Hematopoietic multipotent progenitor cell treated with erythropoietin and hydrocortisone succinate and interleukin-3 and kit ligand, for 6 days (in vitro differentiated cells): ENCODE data around the gene HLF.

Experiments used
- DNase-seq: peaks from one replicate; pipeline ENCODE4 v3.0.0-alpha.2; 2015

The HLF gene

GRCh38 chr17:55334285-55334684, 69.5 kb downstream of the HLF start:
- no peak for DNase-seq

GRCh38 chr17:55334881-55335540, 70.3 kb downstream of the HLF start:
- DNase-seq: no peak

GRCh38 chr17:55335625-55336024, 70.9 kb downstream of the HLF start:
- no peak for DNase-seq

- DNase-seq: no peak
Measured at GRCh38 chr17:55336426-55336825, 71.7 kb downstream of the HLF start.

- DNase-seq: no peak
Measured at GRCh38 chr17:55340176-55340575, 75.4 kb downstream of the HLF start.

- no peak for DNase-seq
Measured at GRCh38 chr17:55340686-55341085, 75.9 kb downstream of the HLF start.

- DNase-seq: no peak
Measured at GRCh38 chr17:55341432-55341831, 76.7 kb downstream of the HLF start.

GRCh38 chr17:55342800-55343585, 78.2 kb downstream of the HLF start:
- no peak for DNase-seq

GRCh38 chr17:55343900-55344513, 79.2 kb downstream of the HLF start:
- DNase-seq: no peak

GRCh38 chr17:55344514-55344997, 79.8 kb downstream of the HLF start:
- peak; percentile 96 for DNase-seq

GRCh38 chr17:55345132-55345531, 80.4 kb downstream of the HLF start:
- no peak for DNase-seq

- no peak for DNase-seq
Measured at GRCh38 chr17:55346658-55347057, 81.9 kb downstream of the HLF start.

GRCh38 chr17:55347341-55347740, 82.6 kb downstream of the HLF start:
- DNase-seq: no peak

GRCh38 chr17:55348749-55349354, 84.1 kb downstream of the HLF start:
- peak; percentile 86 for DNase-seq

- no peak for DNase-seq
Measured at GRCh38 chr17:55350825-55351205, 86.1 kb downstream of the HLF start.

GRCh38 chr17:55351226-55351625, 86.5 kb downstream of the HLF start:
- peak; percentile 35 for DNase-seq

- DNase-seq: peak; percentile 10
Measured at GRCh38 chr17:55354010-55354409, 89.2 kb downstream of the HLF start.

- DNase-seq: no peak
Measured at GRCh38 chr17:55354941-55355340, 90.2 kb downstream of the HLF start.

- DNase-seq: peak; percentile 93
Measured at GRCh38 chr17:55356434-55357328, 91.9 kb downstream of the HLF start.

GRCh38 chr17:55360971-55361370, 96.2 kb downstream of the HLF start:
- no peak for DNase-seq

GRCh38 chr17:55363033-55363432, 98.3 kb downstream of the HLF start:
- no peak for DNase-seq

GRCh38 chr17:55366020-55366481, 101.3 kb downstream of the HLF start:
- no peak for DNase-seq
